ENCODE data around the gene STK32C. TPM values are rescaled to one million over a fixed set of nuclear protein-coding genes. Genes with fewer than 3 reads are reported as not detected.

STK32C gene
- total RNA-seq, 4 donors from 2014 or later: 3.7 to 13.9 (median 6.7) TPM

DNA sequence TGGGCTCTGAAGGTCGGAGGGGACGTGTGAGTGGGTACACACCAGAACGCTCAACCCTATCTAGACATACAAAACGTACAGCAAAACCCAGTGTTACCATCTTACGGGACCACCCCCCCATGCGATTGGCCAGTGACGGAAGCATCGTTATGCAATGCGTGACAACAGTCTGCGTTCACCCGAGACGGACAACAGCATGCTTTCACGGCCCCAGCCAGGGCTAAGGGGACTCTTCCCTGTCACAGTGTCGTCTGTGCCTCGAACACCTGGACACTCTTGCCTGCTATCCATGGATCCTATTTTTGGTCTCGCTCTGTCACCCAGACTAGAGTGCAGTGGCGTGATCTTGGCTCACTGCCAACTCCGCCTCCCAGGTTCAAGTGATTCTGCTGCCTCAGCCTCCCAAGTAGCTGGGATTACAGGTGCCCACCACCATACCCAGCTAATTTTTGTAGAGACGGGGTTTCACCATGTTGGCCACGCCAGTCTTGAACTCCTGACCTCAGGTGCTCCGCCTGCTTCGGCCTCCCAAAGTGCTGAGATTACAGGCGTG lies 97.7 kb downstream of the STK32C start:
- Histone ChIP-seq H3K27me3 (no peaks in the 10 kb centered on the region), H3K4me1 (no peaks in the 10 kb centered on the region), H3K36me3 (no peaks in the 10 kb centered on the region), H3K9me3 (no peaks in the 10 kb centered on the region), H3K27ac (no peak overlapping the region), H3K4me3 (no peak overlapping the region)
- intact Hi-C loops (cut with DNase I; ENCODE audit: low total_unique reads): no loop called here
- TF ChIP-seq, protein P1, sequence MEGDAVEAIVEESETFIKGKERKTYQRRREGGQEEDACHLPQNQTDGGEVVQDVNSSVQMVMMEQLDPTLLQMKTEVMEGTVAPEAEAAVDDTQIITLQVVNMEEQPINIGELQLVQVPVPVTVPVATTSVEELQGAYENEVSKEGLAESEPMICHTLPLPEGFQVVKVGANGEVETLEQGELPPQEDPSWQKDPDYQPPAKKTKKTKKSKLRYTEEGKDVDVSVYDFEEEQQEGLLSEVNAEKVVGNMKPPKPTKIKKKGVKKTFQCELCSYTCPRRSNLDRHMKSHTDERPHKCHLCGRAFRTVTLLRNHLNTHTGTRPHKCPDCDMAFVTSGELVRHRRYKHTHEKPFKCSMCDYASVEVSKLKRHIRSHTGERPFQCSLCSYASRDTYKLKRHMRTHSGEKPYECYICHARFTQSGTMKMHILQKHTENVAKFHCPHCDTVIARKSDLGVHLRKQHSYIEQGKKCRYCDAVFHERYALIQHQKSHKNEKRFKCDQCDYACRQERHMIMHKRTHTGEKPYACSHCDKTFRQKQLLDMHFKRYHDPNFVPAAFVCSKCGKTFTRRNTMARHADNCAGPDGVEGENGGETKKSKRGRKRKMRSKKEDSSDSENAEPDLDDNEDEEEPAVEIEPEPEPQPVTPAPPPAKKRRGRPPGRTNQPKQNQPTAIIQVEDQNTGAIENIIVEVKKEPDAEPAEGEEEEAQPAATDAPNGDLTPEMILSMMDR (IDR thresholded peaks at IDR 0.05 in 4 of 5, conservative IDR thresholded peaks at IDR 0.05 in 1 of 5): no peak
- ATAC-seq: no peak
- in situ Hi-C loops (cut with MboI; ENCODE audit: low sequenced_read_pairs in 4 of 4): loop anchor here in 1 of 4 donors (25.0 kb wide), 1 partner anchor 252 kb away; no protein-coding TSS in a partner anchor
- DNase-seq: no peak

DNA sequence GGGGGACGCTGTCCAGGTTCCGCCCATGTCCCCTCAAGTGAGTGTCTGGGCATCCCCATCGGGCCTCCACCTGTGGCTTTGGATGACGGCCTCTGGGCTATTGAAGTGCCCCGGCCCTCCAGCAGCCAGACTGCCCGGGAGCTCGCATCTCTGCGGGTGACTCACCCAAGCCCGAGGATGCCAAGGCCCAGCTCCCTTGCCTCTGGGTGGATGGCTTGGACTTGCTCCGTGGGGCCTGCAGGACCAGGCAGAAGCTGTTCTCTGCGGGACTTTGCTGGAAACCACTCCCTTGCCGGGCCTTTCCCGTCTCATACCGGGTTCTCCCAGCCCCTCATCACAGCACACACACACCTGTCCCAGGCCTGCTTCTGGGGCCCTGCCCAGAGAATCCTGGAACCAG lies 98.6 kb downstream of the STK32C start:
- Histone ChIP-seq H3K36me3 (no peaks in the 10 kb centered on the region), H3K27ac (no peak overlapping the region), H3K27me3 (no peaks in the 10 kb centered on the region), H3K4me1 (no peaks in the 10 kb centered on the region), H3K4me3 (no peak overlapping the region), H3K9me3 (no peaks in the 10 kb centered on the region)
- DNase-seq (no peak), ATAC-seq (no peak)
- in situ Hi-C loops (cut with MboI; ENCODE audit: low sequenced_read_pairs in 4 of 4): loop anchor here in 1 of 4 donors (25.0 kb wide), 1 partner anchor 253 kb away; no protein-coding TSS in a partner anchor
- TF ChIP-seq, protein P1 (IDR thresholded peaks at IDR 0.05 in 4 of 5, conservative IDR thresholded peaks at IDR 0.05 in 1 of 5): no peak
- TF ChIP-seq POLR2A (IDR thresholded peaks at IDR 0.05): no peak
- intact Hi-C loops (cut with DNase I; ENCODE audit: low total_unique reads): no loop called here

DNA sequence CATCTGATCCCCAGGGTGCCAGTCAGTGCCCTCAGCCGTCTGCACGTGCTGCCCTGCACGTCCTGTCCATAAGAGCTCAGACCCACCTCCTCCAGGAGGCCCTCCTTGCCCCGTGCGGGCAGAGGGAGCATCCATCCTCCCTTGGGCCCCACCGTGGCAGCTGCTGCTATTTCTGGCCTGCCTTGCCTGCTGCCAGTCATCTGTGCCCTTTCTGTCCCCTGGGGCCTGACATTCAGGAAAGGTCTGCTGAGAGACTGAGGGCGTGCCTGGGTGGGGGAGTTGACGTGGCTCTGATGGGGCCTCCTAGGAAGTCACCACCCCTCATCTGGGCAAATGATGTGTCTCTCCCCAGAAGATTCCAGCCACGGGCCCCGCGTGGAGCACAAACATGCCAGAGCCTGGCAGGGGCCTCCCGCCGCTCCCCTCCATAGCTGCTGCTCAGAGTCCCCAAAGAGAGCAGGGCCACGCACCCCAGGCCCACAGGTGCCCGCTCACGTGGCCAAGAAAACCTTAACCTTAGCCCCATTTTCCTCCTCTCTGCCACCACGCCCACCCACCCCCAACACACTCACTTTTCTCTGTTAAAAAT lies 99.2 kb downstream of the STK32C start:
- H3K36me3 ChIP-seq: no peaks in the 10 kb centered on the region
- no peak for DNase-seq
- no peaks in the 10 kb centered on the region for H3K9me3 ChIP-seq
- H3K27me3 ChIP-seq: no peaks in the 10 kb centered on the region
- H3K4me1 ChIP-seq: no peaks in the 10 kb centered on the region
- no peak overlapping the region for H3K27ac ChIP-seq
- TF ChIP-seq, protein P1 (IDR thresholded peaks at IDR 0.05 in 4 of 5, conservative IDR thresholded peaks at IDR 0.05 in 1 of 5): no peak
- TF ChIP-seq POLR2A (IDR thresholded peaks at IDR 0.05): no peak
- H3K4me3 ChIP-seq: no peak overlapping the region
- in situ Hi-C loops (cut with MboI; ENCODE audit: low sequenced_read_pairs in 4 of 4): loop anchor here in 1 of 4 donors (25.0 kb wide), 1 partner anchor 254 kb away; no protein-coding TSS in a partner anchor
- no peak for ATAC-seq
- intact Hi-C loops (cut with DNase I; ENCODE audit: low total_unique reads): no loop called here

DNA sequence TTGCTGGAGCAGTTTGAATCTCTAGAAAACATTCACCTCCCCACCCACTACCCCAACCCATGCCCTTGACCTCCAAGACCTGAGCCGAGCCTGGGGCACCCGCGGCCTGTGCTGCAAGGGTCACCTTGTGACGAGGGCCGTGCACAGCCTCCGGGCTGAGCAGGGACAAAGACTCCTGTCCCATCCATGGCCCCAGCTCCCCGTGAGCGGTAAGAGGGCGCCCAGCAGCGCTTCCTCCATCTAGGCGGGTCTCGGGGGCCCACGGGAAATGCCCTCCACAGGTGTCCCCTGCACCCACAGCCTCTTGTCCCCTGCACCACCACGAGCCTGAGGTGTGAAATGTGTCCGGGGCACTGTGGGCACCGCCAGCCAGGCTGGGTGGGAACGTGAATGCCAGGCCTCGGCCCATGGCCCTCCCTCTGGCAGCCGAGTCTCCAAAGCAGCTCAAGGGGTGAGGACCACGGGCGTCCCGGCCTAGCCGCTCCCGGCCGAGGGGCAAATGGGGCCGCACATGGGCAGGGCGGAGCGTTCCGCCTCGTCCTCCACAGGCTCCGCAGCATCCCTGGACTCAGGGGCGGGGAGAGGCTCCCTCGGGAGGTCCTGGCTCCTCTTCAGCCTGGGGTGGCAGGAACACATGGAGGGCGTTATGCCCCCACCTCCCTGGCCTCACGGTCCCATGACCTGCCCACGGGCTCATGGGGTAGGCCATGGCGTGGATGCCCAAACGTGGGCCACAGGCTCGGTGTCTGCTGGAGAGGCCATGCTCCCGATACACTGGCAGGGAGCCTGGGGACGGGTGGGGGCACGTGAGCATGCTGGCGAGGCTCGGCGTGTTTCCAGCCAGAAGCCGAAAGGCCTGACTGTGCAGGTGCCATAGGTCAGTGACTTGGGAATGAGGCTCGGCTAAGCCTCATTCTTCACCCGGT lies 100.0 kb downstream of the STK32C start:
- DNase-seq (no peak), ATAC-seq (no peak)
- Histone ChIP-seq H3K36me3 (no peaks in the 10 kb centered on the region), H3K4me1 (no peaks in the 10 kb centered on the region), H3K4me3 (no peak overlapping the region), H3K27me3 (no peaks in the 10 kb centered on the region), H3K27ac (no peak overlapping the region), H3K9me3 (no peaks in the 10 kb centered on the region)
- in situ Hi-C loops (cut with MboI; ENCODE audit: low sequenced_read_pairs in 4 of 4): loop anchor here in 1 of 4 donors (25.0 kb wide), 1 partner anchor 255 kb away; no protein-coding TSS in a partner anchor
- TF ChIP-seq POLR2A (IDR thresholded peaks at IDR 0.05): no peak
- TF ChIP-seq, protein P1 (IDR thresholded peaks at IDR 0.05 in 4 of 5, conservative IDR thresholded peaks at IDR 0.05 in 1 of 5): no peak
- intact Hi-C loops (cut with DNase I; ENCODE audit: low total_unique reads): no loop called here

Data from gastrocnemius medialis (tissue), 4 donors.